Hippocampal formation (tissue), 2 donors: ENCODE results near the gene AGER.

Experiments
- DNase-seq, 2 donors: peaks; one replicate each; lab custom pipeline; 2025; lab: John Stamatoyannopoulos, UW

AGER gene

DNA sequence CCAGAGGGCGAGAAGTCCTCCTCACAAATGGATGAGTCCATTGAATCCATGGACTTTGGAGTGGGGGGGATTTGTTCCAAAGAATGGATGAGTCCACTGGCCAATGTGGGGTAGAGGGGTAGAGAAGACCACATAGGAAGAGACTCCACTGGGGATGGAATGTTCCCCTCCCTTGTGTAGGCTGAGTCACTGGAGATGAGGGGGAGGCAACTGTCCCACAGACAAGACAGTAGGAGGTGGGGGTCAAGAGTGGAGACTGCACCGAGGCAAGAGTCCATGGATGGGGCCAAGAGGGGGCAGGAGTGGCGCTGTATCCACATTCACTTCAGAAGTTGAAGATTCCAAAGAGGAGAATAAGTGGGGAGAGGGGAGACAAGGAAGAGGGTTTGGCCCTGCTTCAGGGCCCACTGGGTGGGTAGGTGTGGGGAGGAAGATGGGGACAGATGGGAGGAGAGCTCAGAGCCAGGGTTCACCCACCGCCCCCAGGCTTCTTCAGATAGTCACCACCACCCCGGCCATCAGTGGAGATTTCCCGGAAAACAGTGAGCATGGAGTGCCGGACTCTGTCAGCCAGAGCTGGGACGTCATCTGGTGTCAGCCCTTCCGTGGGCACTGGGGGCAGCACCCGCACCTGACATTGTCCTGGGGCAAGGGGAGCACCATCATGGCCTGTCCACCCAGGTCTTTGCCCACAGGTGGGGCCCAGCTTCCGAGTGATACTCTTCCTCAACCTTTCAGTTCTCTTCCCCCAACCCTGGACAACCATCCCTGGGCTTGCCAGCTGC is 15.1 kb downstream of the AGER start:
- no peak for DNase-seq

GRCh38 chr6:32168350-32168749 is 15.7 kb downstream of the AGER start:
- DNase-seq, result no peak

DNA sequence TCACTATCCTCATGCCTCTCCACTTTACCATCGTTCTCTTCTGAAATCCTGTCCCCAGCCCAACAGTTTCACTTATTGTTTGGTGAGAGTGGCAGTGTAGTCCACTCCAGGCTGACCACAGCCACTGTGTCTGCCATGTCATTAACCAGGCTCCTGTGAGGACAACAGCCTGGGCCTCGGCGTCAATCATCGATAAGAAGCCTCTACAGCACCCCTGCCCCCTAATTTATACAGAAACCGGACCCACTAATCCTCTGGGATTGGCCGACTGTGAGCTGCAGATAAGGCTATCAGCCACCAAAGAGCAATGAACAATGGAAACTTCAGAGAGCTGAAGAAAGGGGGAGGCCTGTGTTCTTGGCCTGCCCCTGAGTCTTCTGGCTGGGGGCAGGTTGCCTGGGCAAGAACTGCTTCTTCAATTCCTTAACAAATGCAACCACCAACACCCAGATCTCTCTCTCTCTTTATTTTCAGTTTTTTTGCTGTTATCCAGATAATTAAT is 16.2 kb downstream of the AGER start:
- DNase-seq, result no peak

DNA sequence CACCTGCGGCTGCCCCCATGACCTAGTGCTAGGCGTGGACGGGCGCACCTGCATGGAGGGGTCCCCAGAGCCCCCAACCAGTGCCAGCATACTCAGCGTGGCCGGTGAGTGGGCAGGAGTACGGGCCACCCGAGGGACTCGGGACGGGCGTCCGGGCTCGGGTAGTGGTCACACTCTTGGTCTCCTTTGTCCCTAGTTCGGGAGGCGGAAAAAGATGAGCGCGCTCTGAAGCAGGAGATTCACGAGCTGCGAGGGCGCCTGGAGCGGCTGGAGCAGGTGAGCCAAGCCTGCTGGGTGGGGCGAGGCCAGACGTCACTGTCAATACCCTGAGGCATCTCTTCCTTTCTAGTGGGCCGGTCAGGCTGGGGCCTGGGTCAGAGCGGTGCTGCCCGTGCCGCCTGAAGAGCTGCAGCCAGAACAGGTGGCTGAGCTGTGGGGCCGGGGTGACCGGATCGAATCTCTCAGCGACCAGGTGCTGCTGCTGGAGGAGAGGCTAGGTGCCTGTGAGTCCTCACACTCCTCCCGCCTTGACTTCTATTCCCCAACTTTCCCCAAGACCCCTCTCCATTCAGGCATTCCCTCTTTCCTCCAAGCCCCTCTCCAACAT is 16.8 kb downstream of the AGER start:
- DNase-seq, result no peak

DNA sequence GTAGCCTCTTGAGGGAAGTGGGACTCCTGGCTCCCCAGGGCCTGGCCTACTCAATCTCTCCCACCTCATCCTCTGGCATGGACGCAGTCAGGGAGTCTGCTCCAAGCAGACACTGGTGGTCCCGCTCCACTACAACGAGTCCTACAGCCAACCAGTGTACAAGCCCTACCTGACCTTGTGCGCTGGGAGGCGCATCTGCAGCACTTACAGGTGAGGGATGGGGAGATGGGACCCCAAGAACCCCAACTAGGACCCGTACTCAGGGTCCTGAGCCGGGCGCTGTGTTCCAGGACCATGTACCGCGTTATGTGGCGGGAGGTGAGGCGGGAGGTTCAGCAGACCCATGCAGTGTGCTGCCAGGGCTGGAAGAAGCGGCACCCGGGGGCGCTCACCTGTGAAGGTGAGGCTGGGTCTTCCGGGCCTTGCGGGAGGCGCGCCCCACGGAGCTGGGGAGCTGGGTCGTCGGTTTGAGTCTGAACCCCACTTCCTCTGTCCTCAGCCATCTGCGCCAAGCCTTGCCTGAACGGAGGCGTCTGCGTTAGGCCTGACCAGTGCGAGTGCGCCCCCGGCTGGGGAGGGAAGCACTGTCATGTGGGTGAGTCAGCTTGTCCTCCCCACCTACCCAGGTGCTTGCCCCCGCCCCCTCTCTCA is 17.5 kb downstream of the AGER start:
- no peak for DNase-seq

DNA sequence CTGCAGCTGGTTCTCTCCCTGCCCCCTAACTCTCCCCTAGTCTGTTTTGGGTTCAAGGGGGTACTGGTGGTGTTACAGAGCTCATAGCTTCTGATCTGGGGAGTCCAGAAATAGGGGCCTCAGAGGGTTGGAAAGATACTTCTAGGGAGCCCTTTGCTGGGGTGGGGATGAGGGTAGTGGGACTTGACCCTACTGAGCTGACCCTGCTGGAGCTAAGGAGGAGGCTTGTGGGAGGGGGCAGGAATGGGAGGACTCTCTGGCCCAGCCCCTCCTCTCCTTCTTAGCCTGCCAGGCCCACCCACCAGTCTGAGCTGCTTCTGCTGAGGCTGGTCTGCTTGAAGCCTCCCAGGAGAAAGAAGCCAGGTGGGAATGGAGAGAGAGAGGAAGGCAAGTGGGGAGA is 19.8 kb downstream of the AGER start, which contains the start of gene EGFL8:
TSS of gene EGFL8 (plus strand) at position 301 of the 400 bp plus-strand sequence. CDS start 1,571 bp downstream, outside the sequence.
- DNase-seq, result no peak

DNA sequence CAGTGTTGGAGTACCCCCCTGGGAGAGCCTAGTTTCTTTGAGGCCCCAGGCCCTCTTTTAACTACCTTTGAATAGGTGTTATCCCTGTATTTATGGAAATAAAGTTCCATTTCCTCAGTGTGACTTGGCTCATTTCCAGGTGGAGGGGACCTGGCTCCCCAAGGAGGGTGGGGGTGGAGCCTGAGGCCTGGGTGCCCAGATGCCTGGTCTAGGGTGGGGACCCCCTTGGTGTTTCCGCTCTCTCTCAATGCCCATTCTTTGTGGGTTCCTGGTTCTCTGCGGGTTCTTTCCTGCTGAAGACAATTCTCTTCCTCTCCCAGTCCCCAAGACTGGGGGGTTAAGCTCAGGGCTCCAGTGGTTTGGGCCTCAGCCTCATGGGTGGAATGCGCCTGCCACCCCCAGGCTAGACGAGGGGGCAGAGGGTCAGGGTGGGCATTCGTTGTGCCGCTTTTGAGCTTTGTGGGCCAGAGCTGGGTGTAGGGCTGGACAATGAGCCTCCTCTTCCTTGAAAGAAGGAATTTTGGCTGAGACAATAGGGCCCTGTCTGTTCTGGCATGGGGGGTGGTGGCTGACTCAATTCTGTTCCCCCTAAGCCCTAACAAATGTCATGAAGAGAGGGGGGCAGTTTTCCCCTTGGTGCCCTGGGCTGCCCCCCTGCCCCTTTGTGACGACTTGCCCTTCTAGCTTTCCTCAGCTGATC is 20.3 kb downstream of the AGER start:
- DNase-seq, result peak; percentile 28 to 34

- DNase-seq, result no peak
Observed at GRCh38 chr6:32158052-32158451, 26.0 kb downstream of the AGER start.

DNA sequence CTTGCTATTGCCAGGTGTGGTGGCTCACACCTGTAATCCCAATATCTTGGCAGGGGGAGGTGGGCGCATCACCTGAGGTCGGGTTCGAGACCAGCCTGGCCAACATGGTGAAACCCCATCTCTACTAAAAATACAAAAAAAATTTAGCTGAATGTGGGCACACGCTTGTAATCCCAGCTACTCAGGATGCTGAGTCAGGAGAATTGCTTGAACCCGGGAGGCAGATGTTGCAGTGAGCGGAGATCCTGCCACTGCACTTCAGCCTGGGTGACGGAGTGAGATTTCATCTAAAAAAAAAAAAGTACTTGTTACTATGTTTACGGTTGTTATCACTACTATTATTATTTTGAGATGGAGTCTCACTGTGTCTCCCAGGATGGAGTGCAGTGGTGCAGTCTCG is 27.2 kb downstream of the AGER start:
- no peak for DNase-seq

DNA sequence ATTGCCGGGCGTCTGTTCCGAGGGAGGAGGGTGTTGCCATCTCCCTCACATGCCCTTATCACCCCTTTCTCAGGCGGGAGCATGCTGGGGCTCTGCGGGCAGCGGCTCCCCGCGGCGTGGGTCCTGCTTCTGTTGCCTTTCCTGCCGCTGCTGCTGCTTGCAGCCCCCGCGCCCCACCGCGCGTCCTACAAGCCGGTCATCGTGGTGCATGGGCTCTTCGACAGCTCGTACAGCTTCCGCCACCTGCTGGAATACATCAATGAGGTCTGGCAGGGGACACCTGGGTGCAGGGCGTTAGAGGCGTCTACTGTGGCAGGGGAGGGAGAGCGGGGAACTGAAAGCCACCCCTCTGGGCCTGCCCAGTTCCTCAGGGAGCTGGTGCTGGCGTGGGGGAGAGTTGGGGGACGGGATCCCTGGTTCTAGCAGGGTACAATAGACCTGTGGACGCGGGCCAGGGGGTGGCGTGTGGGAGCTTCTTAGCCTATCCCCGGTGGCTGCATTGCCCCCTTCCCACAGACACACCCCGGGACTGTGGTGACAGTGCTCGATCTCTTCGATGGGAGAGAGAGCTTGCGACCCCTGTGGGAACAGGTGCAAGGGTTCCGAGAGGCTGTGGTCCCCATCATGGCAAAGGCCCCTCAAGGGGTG is 29.4 kb downstream of the AGER start:
- peak in 1 of 2 donors; percentile 51 for DNase-seq

GRCh38 chr6:32153564-32154513 is 30.2 kb downstream of the AGER start, which contains the start of gene PPT2:
PPT2 (plus strand) TSS chr6:32154141; CDS start chr6:32154595, 454 bp downstream.
- peak; percentile 84 to 91 for DNase-seq

- peak in 1 of 2 donors; percentile 36 for DNase-seq
Observed at GRCh38 chr6:32152769-32153563, 31.1 kb downstream of the AGER start.

DNA sequence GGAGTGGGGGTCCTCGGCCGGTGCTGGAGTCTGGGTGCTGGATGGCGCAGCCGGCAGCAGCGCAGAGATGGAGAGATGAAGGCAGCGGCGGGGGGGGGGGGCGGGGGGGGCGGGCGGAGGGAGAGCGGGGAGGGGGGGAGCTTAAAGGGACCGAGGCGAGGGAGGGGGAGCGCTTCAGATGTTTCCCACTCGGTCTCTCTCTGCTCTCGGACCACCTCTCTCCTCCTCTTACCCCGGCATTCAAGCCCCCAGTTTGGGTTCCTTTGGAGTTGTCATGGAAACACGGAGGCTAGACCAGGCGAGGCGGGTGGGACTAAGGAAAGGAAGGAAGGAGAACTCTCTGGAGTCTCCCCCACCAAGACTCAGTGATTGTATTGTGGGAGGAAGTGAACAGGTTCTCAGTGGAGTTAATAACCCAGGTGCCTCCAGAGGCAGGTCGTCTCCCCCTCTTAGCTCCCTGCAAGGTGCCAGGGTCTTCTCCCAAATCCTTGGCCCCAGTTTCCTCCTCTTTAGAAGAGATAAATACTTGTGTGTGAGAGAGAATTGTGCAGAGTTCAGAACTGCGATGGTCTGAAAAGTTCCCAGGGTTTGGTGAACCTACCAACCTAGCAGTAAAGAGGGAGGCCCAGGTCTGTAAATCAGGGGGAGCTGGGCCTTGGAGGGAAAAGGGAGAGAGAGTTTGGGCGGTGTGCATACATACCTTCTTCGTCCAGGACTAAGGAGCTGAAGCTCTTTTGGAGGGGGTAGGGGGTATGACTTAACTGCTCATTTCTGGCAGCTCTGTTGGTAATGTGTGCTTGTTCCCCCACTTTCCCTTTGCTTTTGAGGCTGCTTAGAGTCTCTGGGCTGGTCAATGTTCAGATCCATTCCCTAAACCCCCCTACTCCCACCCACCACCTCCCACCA is 31.9 kb downstream of the AGER start, which contains the start of gene PRRT1:
TSS of gene PRRT1 (minus strand) at position 77 of the 906 bp plus-strand sequence. CDS start 112 bp downstream, outside the sequence.
- DNase-seq, result peak; percentile 24 to 37

- DNase-seq, result no peak
Observed at GRCh38 chr6:32151181-32151862, 32.7 kb downstream of the AGER start.

GRCh38 chr6:32149932-32150870 is 33.9 kb downstream of the AGER start:
- no peak for DNase-seq

DNA sequence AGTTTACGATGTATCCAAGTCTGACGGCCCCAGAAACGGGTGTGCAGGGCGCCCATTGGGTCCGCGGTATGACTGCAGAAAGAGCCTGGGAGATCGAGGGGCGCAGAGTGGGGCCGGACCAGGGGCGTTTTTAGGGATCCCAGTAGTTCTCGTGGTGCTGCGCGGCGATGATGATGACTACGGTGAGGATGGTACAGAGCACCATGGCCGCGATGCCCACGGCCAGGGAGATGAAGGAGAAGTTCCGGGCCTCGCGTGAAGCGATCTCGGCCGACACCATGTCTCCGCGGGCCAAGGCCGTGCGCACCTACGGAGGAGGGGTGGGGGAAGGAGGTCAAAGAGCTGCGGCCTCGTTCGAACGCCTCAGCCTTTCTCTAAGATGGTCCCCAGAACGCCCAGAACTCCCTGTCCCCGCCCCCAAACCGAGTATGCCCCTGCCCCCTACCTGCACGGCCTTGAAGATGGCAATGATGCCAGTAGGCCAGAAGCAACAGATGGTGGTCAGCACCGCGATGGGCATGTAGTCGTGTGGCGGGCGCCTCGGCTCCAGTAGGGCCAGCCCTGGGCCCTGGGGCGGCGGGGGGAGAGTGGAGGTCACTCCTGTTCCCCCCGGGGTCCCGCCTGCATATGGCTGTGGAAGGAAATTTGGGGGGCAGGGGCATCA is 34.8 kb downstream of the AGER start:
- no peak for DNase-seq
